ENCODE measurements around the gene DSG4.

The DSG4 gene

DNA sequence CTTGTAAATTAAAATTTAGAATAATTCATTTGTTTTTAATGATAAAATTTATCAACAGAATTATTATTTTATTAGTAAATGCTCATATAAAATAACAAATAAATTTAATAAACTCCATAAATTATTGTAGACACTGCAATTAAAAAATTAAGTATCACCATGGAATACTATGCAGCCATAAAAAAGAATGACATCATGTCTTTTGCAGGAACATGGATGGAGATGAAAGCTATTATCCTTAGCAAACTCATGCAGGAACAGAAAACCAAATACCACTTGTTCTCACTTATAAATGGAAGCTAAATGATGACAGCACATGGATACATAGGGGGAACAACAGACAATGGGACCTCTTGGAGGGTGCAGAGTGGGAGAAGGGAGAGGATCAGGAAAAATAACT, 41.3 kb downstream of the DSG4 start:
- Histone ChIP-seq H3K4me3 (ENCODE audit: low read length) (no peak overlapping the region), H3K4me1 (ENCODE audit: low read length) (no peaks in the 10 kb centered on the region), H3K9ac (ENCODE audit: low read length) (no peak overlapping the region), H3K79me2 (ENCODE audit: low read length) (no peaks in the 10 kb centered on the region), H2AFZ (ENCODE audit: low read depth, low read length) (no peak overlapping the region), H3K27me3 (ENCODE audit: low read depth, low read length) (no peaks in the 10 kb centered on the region), H3K4me2 (ENCODE audit: low read length) (no peak overlapping the region), H3K27ac (ENCODE audit: low read length) (no peak overlapping the region), H4K20me1 (ENCODE audit: insufficient read depth, low read length) (no peaks in the 10 kb centered on the region), H3K36me3 (replicated peaks; ENCODE audit: low read depth, low read length) (no peaks in the 10 kb centered on the region), H3K9me3 (ENCODE audit: insufficient read depth, low read length) (no peaks in the 10 kb centered on the region)
- TF ChIP-seq, protein P1, sequence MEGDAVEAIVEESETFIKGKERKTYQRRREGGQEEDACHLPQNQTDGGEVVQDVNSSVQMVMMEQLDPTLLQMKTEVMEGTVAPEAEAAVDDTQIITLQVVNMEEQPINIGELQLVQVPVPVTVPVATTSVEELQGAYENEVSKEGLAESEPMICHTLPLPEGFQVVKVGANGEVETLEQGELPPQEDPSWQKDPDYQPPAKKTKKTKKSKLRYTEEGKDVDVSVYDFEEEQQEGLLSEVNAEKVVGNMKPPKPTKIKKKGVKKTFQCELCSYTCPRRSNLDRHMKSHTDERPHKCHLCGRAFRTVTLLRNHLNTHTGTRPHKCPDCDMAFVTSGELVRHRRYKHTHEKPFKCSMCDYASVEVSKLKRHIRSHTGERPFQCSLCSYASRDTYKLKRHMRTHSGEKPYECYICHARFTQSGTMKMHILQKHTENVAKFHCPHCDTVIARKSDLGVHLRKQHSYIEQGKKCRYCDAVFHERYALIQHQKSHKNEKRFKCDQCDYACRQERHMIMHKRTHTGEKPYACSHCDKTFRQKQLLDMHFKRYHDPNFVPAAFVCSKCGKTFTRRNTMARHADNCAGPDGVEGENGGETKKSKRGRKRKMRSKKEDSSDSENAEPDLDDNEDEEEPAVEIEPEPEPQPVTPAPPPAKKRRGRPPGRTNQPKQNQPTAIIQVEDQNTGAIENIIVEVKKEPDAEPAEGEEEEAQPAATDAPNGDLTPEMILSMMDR (IDR thresholded peaks at IDR 0.05; ENCODE audit: low read depth, low read length) = no peak
- no peak for TF ChIP-seq EZH2phosphoT487 (IDR thresholded peaks at IDR 0.05; ENCODE audit: low read depth)

DNA sequence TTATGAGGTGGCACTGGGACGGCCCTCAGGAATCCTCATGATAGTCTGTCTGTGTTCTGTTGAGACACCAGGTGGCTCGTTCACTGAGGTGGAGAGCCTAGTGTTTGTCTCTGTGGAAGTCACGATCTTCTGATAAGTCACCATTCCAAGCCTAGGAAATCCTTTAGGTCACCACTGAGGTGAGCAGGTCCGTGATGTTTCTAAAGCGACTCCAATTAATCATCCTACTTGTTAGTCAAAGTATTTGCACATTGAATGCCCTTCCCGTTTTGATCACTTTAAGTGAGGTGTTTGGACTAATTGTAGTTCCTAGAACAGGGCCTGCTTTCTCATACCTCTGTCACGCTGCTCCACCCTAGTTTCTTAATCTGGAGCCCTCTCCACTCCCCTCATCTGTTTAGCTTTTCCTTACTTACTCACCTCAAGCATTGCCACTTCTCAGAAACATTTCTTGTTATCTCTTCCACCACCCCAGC, 42.9 kb downstream of the DSG4 start:
- H3K4me2 ChIP-seq (ENCODE audit: low read length) = no peak overlapping the region
- no peaks in the 10 kb centered on the region for H3K36me3 ChIP-seq (replicated peaks; ENCODE audit: low read depth, low read length)
- no peak overlapping the region for H3K4me3 ChIP-seq (ENCODE audit: low read length)
- no peaks in the 10 kb centered on the region for H3K27me3 ChIP-seq (ENCODE audit: low read depth, low read length)
- H3K79me2 ChIP-seq (ENCODE audit: low read length) = no peaks in the 10 kb centered on the region
- TF ChIP-seq, protein P1 (IDR thresholded peaks at IDR 0.05; ENCODE audit: low read depth, low read length) = no peak
- no peak for TF ChIP-seq EZH2phosphoT487 (IDR thresholded peaks at IDR 0.05; ENCODE audit: low read depth)
- H3K4me1 ChIP-seq (ENCODE audit: low read length) = no peaks in the 10 kb centered on the region
- no peaks in the 10 kb centered on the region for H4K20me1 ChIP-seq (ENCODE audit: insufficient read depth, low read length)
- H3K27ac ChIP-seq (ENCODE audit: low read length) = no peak overlapping the region
- no peak overlapping the region for H2AFZ ChIP-seq (ENCODE audit: low read depth, low read length)
- no peak overlapping the region for H3K9ac ChIP-seq (ENCODE audit: low read length)
- no peaks in the 10 kb centered on the region for H3K9me3 ChIP-seq (ENCODE audit: insufficient read depth, low read length)

DNA sequence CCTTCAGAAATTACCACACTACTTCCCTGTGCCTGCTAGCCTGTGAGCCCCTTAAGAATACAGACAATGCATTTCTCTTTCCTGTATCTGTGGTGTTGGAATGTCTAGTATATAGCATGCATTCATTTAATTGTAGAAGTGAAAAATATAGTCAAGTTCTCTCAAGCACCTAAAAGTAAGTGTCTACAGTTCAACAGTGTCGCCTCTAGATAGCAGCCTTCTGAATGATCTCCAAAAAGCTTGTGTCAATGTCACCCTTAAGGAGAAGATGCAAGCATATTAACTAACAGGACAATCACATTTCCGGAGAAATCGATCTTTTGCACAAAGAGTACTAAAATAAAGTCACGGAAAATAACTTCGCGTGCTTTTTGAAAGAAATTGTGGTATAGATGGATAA, 43.5 kb downstream of the DSG4 start:
- Histone ChIP-seq H3K79me2 (ENCODE audit: low read length) (no peaks in the 10 kb centered on the region), H3K9me3 (ENCODE audit: insufficient read depth, low read length) (no peaks in the 10 kb centered on the region), H2AFZ (ENCODE audit: low read depth, low read length) (no peak overlapping the region), H3K36me3 (replicated peaks; ENCODE audit: low read depth, low read length) (no peaks in the 10 kb centered on the region), H3K4me1 (ENCODE audit: low read length) (no peaks in the 10 kb centered on the region), H3K4me3 (ENCODE audit: low read length) (no peak overlapping the region), H3K27me3 (ENCODE audit: low read depth, low read length) (no peaks in the 10 kb centered on the region), H4K20me1 (ENCODE audit: insufficient read depth, low read length) (no peaks in the 10 kb centered on the region), H3K27ac (ENCODE audit: low read length) (no peak overlapping the region), H3K9ac (ENCODE audit: low read length) (no peak overlapping the region), H3K4me2 (ENCODE audit: low read length) (no peak overlapping the region)
- TF ChIP-seq, protein P1 (IDR thresholded peaks at IDR 0.05; ENCODE audit: low read depth, low read length) = no peak
- no peak for TF ChIP-seq EZH2phosphoT487 (IDR thresholded peaks at IDR 0.05; ENCODE audit: low read depth)

DNA sequence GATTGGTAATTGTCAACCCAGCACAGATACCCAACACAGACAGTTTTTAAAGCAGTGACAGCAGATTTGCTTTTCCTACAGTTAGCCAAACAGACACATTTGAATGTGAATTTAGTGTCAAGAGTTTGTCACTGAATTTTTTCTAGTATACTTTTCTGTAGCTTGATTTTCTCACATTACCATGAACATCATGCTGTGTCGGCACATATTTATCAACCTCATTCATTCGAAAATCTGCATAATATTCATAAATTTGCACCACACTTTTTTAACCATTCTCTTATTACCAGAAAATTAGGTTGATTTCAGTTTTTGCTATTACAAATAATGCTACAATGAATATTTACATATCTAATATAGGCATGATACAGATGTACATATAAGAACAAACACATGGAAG, 43.9 kb downstream of the DSG4 start:
- Histone ChIP-seq H3K9ac (ENCODE audit: low read length) (no peak overlapping the region), H3K4me3 (ENCODE audit: low read length) (no peak overlapping the region), H3K9me3 (ENCODE audit: insufficient read depth, low read length) (no peaks in the 10 kb centered on the region), H3K79me2 (ENCODE audit: low read length) (no peaks in the 10 kb centered on the region), H3K36me3 (replicated peaks; ENCODE audit: low read depth, low read length) (no peaks in the 10 kb centered on the region), H3K27me3 (ENCODE audit: low read depth, low read length) (no peaks in the 10 kb centered on the region), H4K20me1 (ENCODE audit: insufficient read depth, low read length) (no peaks in the 10 kb centered on the region), H2AFZ (ENCODE audit: low read depth, low read length) (no peak overlapping the region), H3K4me2 (ENCODE audit: low read length) (no peak overlapping the region), H3K27ac (ENCODE audit: low read length) (no peak overlapping the region), H3K4me1 (ENCODE audit: low read length) (no peaks in the 10 kb centered on the region)
- TF ChIP-seq EZH2phosphoT487 (IDR thresholded peaks at IDR 0.05; ENCODE audit: low read depth) = no peak

All from OCI-LY3 (cell line).